Neural cell (in vitro differentiated cells): ENCODE data around the gene MAGI2. TPM values are rescaled to one million over a fixed set of nuclear protein-coding genes. Genes with fewer than 3 reads are reported as not detected.

Experiments
- H2AFZ ChIP-seq: fragments of 200-600, 300-800 bp; sonication (generic), shearing (Covaris generic); 2 replicates; pipeline ENCODE4 v1.6.0; 2014; ENCODE audit warnings: low read depth, mild to moderate bottlenecking, antibody characterized with exemption, low read length, moderate library complexity
- H3F3A ChIP-seq: fragments of 200-600 bp; shearing (Covaris generic); 2 replicates; pipeline ENCODE4 v1.6.1; 2016; ENCODE audit warnings: mild to moderate bottlenecking, moderate library complexity, mixed read lengths, antibody characterized with exemption, low read length; ENCODE audit not compliant: insufficient read depth, poor library complexity, severe bottlenecking
- H3K27ac ChIP-seq: fragments of 200-600, 300-800 bp; sonication (generic), shearing (Covaris generic); 2 replicates; pipeline ENCODE4 v1.5.1; 2014; ENCODE audit warnings: mild to moderate bottlenecking, low read length, moderate library complexity
- H3K27me3 ChIP-seq: fragments of 300-800, 200-600 bp; sonication (generic), shearing (Covaris generic); 2 replicates; pipeline ENCODE4 v1.6.0; 2014; ENCODE audit warnings: mild to moderate bottlenecking, low read depth, low read length, moderate library complexity; ENCODE audit not compliant: insufficient read depth
- H3K36me3 ChIP-seq: fragments of 300-800, 200-600 bp; sonication (generic), shearing (Covaris generic); 2 replicates; pipeline ENCODE4 v1.5.1; 2014; ENCODE audit warnings: mild to moderate bottlenecking, antibody characterized with exemption, low read length, moderate library complexity; ENCODE audit not compliant: insufficient read depth
- H3K4me2 ChIP-seq: fragments of 300-800, 200-600 bp; sonication (generic), shearing (Covaris generic); 2 replicates; pipeline ENCODE4 v1.6.0; 2014; ENCODE audit warnings: mild to moderate bottlenecking, low read length
- H3K4me3 ChIP-seq: fragments of 300-800, 200-600 bp; sonication (generic), shearing (Covaris generic); 2 replicates; pipeline ENCODE4 v1.5.1; 2014; ENCODE audit warnings: mild to moderate bottlenecking, low read length, moderate library complexity
- H3K79me2 ChIP-seq: fragments of 200-600 bp; shearing (Covaris generic); replicated peaks from 2 replicates; pipeline ENCODE4 v1.6.0; 2014; ENCODE audit warnings: mild to moderate bottlenecking, low read length, moderate library complexity; ENCODE audit not compliant: insufficient read depth
- H3K9ac ChIP-seq: fragments of 300-800, 200-600 bp; sonication (generic), shearing (Covaris generic); 2 replicates; pipeline ENCODE4 v1.6.1; 2016; ENCODE audit warnings: mild to moderate bottlenecking, low read length, mixed read lengths
- H3K9me2 ChIP-seq: fragments of 200-600 bp; shearing (Covaris generic); 2 replicates; pipeline ENCODE4 v1.6.1; 2016; ENCODE audit warnings: mild to moderate bottlenecking, low read length, mixed read lengths; ENCODE audit not compliant: insufficient read depth
- H3K9me3 ChIP-seq: fragments of 200-600, 300-800 bp; sonication (generic), shearing (Covaris generic); 2 replicates; pipeline ENCODE4 v1.6.1; 2016; ENCODE audit warnings: mild to moderate bottlenecking, mixed run types, low read length, moderate library complexity, mixed read lengths
- H4K20me1 ChIP-seq: fragments of 200-600 bp; shearing (Covaris generic); 2 replicates; pipeline ENCODE4 v1.6.1; 2016; ENCODE audit warnings: mild to moderate bottlenecking, mixed run types; ENCODE audit not compliant: insufficient read depth
- EP300 ChIP-seq: fragments of 450-650 bp; conservative IDR thresholded peaks from 2 replicates; pipeline ENCODE4 v1.6.1; 2014; ENCODE audit warnings: antibody characterized with exemption, mild to moderate bottlenecking, moderate library complexity; ENCODE audit not compliant: poor library complexity, severe bottlenecking
- EZH2 ChIP-seq: fragments of 200-600, 300-800 bp; shearing (Covaris generic), sonication (generic); IDR thresholded peaks from 2 replicates; pipeline ENCODE4 v1.6.1; 2014; ENCODE audit warnings: antibody characterized with exemption, low read length, borderline replicate concordance, mild to moderate bottlenecking; ENCODE audit not compliant: insufficient read depth, poor library complexity, severe bottlenecking
- MXI1 ChIP-seq: fragments of 450-650 bp; conservative IDR thresholded peaks from 2 replicates; pipeline ENCODE4 v1.6.1; 2014; ENCODE audit warnings: antibody characterized with exemption, mild to moderate bottlenecking; ENCODE audit not compliant: poor library complexity, severe bottlenecking
- POLR2AphosphoS5 ChIP-seq: IDR thresholded peaks from 2 replicates; pipeline ENCODE4 v1.6.1; 2012
- RAD21 ChIP-seq: fragments of 450-650 bp; conservative IDR thresholded peaks from 2 replicates; pipeline ENCODE4 v1.6.1; 2014; ENCODE audit warnings: antibody characterized with exemption, mild to moderate bottlenecking, moderate library complexity
- SMC3 ChIP-seq: fragments of 450-650 bp; conservative IDR thresholded peaks from 2 replicates; pipeline ENCODE4 v1.6.1; 2014; ENCODE audit warnings: antibody characterized with exemption, mild to moderate bottlenecking, moderate library complexity; ENCODE audit not compliant: poor library complexity
- TAF1 ChIP-seq: IDR thresholded peaks from 2 replicates; pipeline ENCODE4 v1.6.1; 2012; ENCODE audit warnings: low read depth
- polyA plus RNA-seq: library from polyadenylated mRNA; depleted of rRNA; stranded (reverse); fragments of >200 nt; gene quantifications from 2 replicates; pipeline ENCODE4 v1.2.3, GENCODE V29; 2014
- TF ChIP-seq, protein P1 (sequence below): fragments of 450-650 bp; IDR thresholded peaks from 2 replicates; pipeline ENCODE4 v1.5.1; 2014; ENCODE audit warnings: antibody characterized with exemption, mild to moderate bottlenecking, moderate library complexity; ENCODE audit not compliant: poor library complexity, severe bottlenecking
- TF ChIP-seq, protein P2 (sequence below): IDR thresholded peaks from 2 replicates; pipeline ENCODE4 v1.6.1; 2012; ENCODE audit warnings: borderline replicate concordance

The MAGI2 gene
- polyA plus RNA-seq, 1 donor from 2014 or later = 19.3 TPM

- H4K20me1 ChIP-seq = no peaks in the 10 kb centered on the region
- H3K27me3 ChIP-seq = no peaks in the 10 kb centered on the region
- H2AFZ ChIP-seq = no peak overlapping the region
- H3K4me2 ChIP-seq = no peak overlapping the region
- no peaks in the 10 kb centered on the region for H3K9me2 ChIP-seq
- no peak overlapping the region for H3K9ac ChIP-seq
- H3K4me3 ChIP-seq = no peak overlapping the region
- no peaks in the 10 kb centered on the region for H3K36me3 ChIP-seq
- H3K79me2 ChIP-seq = no peaks in the 10 kb centered on the region
- H3K9me3 ChIP-seq = no peaks in the 10 kb centered on the region
- no peaks in the 10 kb centered on the region for H3F3A ChIP-seq
- TF ChIP-seq POLR2AphosphoS5 (no peak), MXI1 (no peak), RAD21 (no peak), TAF1 (no peak), EZH2 (no peak), EP300 (no peak), SMC3 (no peak)
- TF ChIP-seq, protein P1, sequence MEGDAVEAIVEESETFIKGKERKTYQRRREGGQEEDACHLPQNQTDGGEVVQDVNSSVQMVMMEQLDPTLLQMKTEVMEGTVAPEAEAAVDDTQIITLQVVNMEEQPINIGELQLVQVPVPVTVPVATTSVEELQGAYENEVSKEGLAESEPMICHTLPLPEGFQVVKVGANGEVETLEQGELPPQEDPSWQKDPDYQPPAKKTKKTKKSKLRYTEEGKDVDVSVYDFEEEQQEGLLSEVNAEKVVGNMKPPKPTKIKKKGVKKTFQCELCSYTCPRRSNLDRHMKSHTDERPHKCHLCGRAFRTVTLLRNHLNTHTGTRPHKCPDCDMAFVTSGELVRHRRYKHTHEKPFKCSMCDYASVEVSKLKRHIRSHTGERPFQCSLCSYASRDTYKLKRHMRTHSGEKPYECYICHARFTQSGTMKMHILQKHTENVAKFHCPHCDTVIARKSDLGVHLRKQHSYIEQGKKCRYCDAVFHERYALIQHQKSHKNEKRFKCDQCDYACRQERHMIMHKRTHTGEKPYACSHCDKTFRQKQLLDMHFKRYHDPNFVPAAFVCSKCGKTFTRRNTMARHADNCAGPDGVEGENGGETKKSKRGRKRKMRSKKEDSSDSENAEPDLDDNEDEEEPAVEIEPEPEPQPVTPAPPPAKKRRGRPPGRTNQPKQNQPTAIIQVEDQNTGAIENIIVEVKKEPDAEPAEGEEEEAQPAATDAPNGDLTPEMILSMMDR = no peak
- TF ChIP-seq, protein P2, sequence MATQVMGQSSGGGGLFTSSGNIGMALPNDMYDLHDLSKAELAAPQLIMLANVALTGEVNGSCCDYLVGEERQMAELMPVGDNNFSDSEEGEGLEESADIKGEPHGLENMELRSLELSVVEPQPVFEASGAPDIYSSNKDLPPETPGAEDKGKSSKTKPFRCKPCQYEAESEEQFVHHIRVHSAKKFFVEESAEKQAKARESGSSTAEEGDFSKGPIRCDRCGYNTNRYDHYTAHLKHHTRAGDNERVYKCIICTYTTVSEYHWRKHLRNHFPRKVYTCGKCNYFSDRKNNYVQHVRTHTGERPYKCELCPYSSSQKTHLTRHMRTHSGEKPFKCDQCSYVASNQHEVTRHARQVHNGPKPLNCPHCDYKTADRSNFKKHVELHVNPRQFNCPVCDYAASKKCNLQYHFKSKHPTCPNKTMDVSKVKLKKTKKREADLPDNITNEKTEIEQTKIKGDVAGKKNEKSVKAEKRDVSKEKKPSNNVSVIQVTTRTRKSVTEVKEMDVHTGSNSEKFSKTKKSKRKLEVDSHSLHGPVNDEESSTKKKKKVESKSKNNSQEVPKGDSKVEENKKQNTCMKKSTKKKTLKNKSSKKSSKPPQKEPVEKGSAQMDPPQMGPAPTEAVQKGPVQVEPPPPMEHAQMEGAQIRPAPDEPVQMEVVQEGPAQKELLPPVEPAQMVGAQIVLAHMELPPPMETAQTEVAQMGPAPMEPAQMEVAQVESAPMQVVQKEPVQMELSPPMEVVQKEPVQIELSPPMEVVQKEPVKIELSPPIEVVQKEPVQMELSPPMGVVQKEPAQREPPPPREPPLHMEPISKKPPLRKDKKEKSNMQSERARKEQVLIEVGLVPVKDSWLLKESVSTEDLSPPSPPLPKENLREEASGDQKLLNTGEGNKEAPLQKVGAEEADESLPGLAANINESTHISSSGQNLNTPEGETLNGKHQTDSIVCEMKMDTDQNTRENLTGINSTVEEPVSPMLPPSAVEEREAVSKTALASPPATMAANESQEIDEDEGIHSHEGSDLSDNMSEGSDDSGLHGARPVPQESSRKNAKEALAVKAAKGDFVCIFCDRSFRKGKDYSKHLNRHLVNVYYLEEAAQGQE = no peak
- no peak overlapping the region for H3K27ac ChIP-seq
Measured at GRCh38 chr7:78850093-78850740, 603.2 kb downstream of the MAGI2 start.

DNA sequence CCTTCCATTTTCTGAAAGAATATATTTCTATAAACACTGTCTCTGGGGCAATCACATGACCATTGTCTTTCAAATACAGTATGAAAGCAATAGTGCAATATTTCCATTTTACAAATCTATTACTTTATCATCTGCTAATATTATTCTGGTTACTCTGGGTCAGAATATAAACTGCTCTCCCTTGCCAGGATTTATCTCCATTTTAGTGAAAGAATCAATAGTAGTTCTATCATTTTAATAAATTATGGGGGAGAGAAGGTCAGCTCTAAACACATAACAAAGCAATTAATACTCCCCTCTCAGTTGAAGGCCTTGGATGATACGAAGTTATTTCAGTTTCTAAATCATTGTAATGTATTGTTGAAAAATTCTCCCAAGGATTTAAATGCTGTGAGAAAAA lies 608.3 kb downstream of the MAGI2 start:
- H3K9me3 ChIP-seq = no peaks in the 10 kb centered on the region
- no peaks in the 10 kb centered on the region for H3K9me2 ChIP-seq
- H3K4me2 ChIP-seq = no peak overlapping the region
- TF ChIP-seq TAF1 (no peak), EZH2 (no peak), SMC3 (no peak), EP300 (no peak), MXI1 (no peak), RAD21 (no peak), POLR2AphosphoS5 (no peak)
- TF ChIP-seq, protein P2 = no peak
- H3F3A ChIP-seq = no peaks in the 10 kb centered on the region
- H3K27ac ChIP-seq = no peak overlapping the region
- no peaks in the 10 kb centered on the region for H3K36me3 ChIP-seq
- no peak overlapping the region for H3K4me3 ChIP-seq
- no peaks in the 10 kb centered on the region for H4K20me1 ChIP-seq
- H3K27me3 ChIP-seq = no peaks in the 10 kb centered on the region
- H3K79me2 ChIP-seq = no peaks in the 10 kb centered on the region
- H3K9ac ChIP-seq = no peak overlapping the region
- H2AFZ ChIP-seq = no peak overlapping the region
